ENCODE results near the gene OSBPL9. TPM values are rescaled to one million over a fixed set of nuclear protein-coding genes. Genes with fewer than 3 reads are reported as not detected.

Gene OSBPL9
- total RNA-seq, 1 experiment from 2014 or later: 67.6 TPM

DNA sequence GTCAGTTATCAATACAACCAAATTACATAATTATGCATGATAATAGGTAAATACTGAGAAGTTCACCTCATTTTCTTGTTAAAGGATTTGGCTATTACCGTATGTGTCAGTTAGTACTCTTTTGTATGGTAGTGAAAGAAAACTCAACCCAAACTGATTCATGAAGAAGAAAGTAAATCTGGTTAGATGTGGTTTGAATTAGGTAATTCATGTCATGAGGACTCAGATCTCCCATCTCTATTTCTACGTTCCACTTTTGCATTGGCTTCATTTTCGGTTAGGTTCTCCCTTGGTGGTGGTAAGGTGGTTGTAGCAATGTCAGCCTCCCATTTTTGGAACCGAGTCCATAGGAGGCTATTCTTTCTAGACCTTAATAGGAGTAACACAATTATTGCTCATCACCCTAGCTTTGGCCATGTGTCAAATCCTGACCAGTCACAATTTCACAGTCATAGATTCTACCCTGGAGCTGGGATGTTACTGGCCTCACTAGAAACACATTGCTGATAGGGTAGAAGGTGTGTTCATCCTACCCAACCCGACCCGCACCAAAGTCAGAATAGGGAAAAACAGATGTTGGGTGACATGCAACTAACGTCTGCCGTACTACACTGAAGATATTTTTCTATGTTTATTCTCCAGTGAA is 97.6 kb downstream of the OSBPL9 start:
- no TSS peak for BruUV-seq (replicated peaks)
- no peaks in the 10 kb centered on the region for H3K36me3 Mint-ChIP-seq (ENCODE audit: insufficient read depth, unreplicated experiment)
- no peak for DNase-seq
- CTCF ChIA-PET: no interaction called here
- no peak overlapping the region for H3K4me3 Mint-ChIP-seq (ENCODE audit: low read depth, unreplicated experiment)
- no peaks in the 10 kb centered on the region for H3K4me1 Mint-ChIP-seq (ENCODE audit: low read depth, unreplicated experiment)
- H3K27ac Mint-ChIP-seq (ENCODE audit: unreplicated experiment): no peak overlapping the region
- H3K9me3 Mint-ChIP-seq (ENCODE audit: low read depth, unreplicated experiment): no peaks in the 10 kb centered on the region
- intact Hi-C loops (cut with micrococcal nuclease; ENCODE audit: unreplicated experiment): no loop called here
- TF ChIP-seq, protein P1, sequence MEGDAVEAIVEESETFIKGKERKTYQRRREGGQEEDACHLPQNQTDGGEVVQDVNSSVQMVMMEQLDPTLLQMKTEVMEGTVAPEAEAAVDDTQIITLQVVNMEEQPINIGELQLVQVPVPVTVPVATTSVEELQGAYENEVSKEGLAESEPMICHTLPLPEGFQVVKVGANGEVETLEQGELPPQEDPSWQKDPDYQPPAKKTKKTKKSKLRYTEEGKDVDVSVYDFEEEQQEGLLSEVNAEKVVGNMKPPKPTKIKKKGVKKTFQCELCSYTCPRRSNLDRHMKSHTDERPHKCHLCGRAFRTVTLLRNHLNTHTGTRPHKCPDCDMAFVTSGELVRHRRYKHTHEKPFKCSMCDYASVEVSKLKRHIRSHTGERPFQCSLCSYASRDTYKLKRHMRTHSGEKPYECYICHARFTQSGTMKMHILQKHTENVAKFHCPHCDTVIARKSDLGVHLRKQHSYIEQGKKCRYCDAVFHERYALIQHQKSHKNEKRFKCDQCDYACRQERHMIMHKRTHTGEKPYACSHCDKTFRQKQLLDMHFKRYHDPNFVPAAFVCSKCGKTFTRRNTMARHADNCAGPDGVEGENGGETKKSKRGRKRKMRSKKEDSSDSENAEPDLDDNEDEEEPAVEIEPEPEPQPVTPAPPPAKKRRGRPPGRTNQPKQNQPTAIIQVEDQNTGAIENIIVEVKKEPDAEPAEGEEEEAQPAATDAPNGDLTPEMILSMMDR (IDR thresholded peaks at IDR 0.05; ENCODE audit: unreplicated experiment): no peak
- no peaks in the 10 kb centered on the region for H3K27me3 Mint-ChIP-seq (ENCODE audit: unreplicated experiment)

DNA sequence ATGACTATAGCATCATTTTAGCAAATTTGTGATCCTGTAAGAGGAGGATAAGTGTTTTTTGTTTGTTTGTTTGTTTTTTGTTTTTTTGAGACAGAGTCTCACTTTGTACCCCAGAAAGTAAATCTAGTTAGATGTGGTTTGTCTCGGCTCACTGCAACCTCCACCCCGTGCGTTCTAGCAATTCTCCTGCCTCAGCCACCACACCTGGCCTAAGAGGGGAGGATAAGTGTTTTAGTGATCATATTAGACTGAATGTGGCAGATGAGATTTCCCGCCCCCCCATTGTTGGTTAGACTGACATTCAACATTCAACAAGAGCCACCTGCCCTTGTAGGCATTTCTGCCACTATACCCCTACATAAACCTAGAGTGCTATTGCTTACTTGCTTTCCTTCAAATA is 98.5 kb downstream of the OSBPL9 start:
- no peak overlapping the region for H3K4me3 Mint-ChIP-seq (ENCODE audit: low read depth, unreplicated experiment)
- H3K36me3 Mint-ChIP-seq (ENCODE audit: insufficient read depth, unreplicated experiment): no peaks in the 10 kb centered on the region
- TF ChIP-seq, protein P1 (IDR thresholded peaks at IDR 0.05; ENCODE audit: unreplicated experiment): no peak
- H3K27ac Mint-ChIP-seq (ENCODE audit: unreplicated experiment): no peak overlapping the region
- BruUV-seq (replicated peaks): no TSS peak
- no peaks in the 10 kb centered on the region for H3K9me3 Mint-ChIP-seq (ENCODE audit: low read depth, unreplicated experiment)
- intact Hi-C loops (cut with micrococcal nuclease; ENCODE audit: unreplicated experiment): no loop called here
- no peaks in the 10 kb centered on the region for H3K4me1 Mint-ChIP-seq (ENCODE audit: low read depth, unreplicated experiment)
- no peak for DNase-seq
- no peaks in the 10 kb centered on the region for H3K27me3 Mint-ChIP-seq (ENCODE audit: unreplicated experiment)
- CTCF ChIA-PET: no interaction called here

DNA sequence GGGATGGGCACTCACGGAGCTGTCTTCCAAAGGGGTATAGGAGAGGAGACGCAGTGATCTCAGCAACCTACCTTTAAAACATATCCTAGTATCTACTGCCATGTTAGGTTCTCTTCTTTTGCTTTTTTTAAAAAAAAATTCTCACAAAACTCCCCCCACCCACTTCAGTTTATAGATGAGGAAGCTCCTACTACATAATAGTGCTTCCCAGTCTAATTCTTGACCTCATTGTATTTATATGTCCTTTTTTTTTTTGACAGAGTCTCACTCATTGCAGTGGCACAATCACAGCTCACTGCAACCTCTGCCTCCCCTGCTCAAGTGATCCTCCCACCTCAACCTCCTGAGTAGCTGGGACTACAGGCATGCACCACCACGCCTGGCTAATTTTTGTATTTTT is 99.9 kb downstream of the OSBPL9 start:
- Mint-ChIP-seq H3K9me3 (ENCODE audit: low read depth, unreplicated experiment) (no peaks in the 10 kb centered on the region), H3K36me3 (ENCODE audit: insufficient read depth, unreplicated experiment) (no peaks in the 10 kb centered on the region), H3K27me3 (ENCODE audit: unreplicated experiment) (no peaks in the 10 kb centered on the region), H3K4me3 (ENCODE audit: low read depth, unreplicated experiment) (no peak overlapping the region), H3K27ac (ENCODE audit: unreplicated experiment) (no peak overlapping the region), H3K4me1 (ENCODE audit: low read depth, unreplicated experiment) (no peaks in the 10 kb centered on the region)
- CTCF ChIA-PET: interaction anchor here (0.5 kb wide), 1 partner anchor 392 kb away, joined by 4 read pairs; no protein-coding TSS in a partner anchor
- no peak for DNase-seq
- intact Hi-C loops (cut with micrococcal nuclease; ENCODE audit: unreplicated experiment): no loop called here
- TF ChIP-seq, protein P1 (IDR thresholded peaks at IDR 0.05; ENCODE audit: unreplicated experiment): no peak
- no TSS peak for BruUV-seq (replicated peaks)

DNA sequence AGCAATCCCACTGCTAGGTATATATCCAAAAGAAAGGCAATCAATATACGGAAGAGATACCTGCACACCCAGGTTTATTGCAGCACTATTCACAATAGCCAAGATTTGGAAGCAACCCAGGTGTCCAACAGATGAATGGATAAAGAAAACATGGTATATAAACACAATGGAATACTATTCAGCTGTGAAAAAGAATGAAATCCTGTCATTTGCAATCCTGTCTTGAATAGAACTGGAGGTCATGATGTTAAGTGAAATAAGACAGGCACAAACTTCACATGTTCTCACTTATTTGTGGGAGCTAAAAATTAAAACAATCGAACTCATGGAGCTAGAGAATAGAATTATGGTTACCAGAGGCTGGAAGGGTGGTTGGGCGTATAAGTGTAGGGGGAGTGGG is 101.0 kb downstream of the OSBPL9 start:
- no TSS peak for BruUV-seq (replicated peaks)
- Mint-ChIP-seq H3K9me3 (ENCODE audit: low read depth, unreplicated experiment) (no peaks in the 10 kb centered on the region), H3K4me1 (ENCODE audit: low read depth, unreplicated experiment) (no peaks in the 10 kb centered on the region), H3K4me3 (ENCODE audit: low read depth, unreplicated experiment) (no peak overlapping the region), H3K36me3 (ENCODE audit: insufficient read depth, unreplicated experiment) (no peaks in the 10 kb centered on the region), H3K27ac (ENCODE audit: unreplicated experiment) (no peak overlapping the region), H3K27me3 (ENCODE audit: unreplicated experiment) (no peaks in the 10 kb centered on the region)
- intact Hi-C loops (cut with micrococcal nuclease; ENCODE audit: unreplicated experiment): no loop called here
- CTCF ChIA-PET: interaction anchor here (1.4 kb wide), 1 partner anchor 9 kb away, joined by 3 read pairs; no protein-coding TSS in a partner anchor
- TF ChIP-seq, protein P1 (IDR thresholded peaks at IDR 0.05; ENCODE audit: unreplicated experiment): no peak
- DNase-seq: no peak

Data from Calu3 (cell line).